HCT116 (cell line): ENCODE measurements around the gene WDFY2. TPM values are rescaled to one million over a fixed set of nuclear protein-coding genes. Genes with fewer than 3 reads are reported as not detected.

Source experiments
- ATAC-seq: fragments of 200-7000 bp; cut with Tn5 transposase; 2 replicates; pipeline ENCODE4 v1.9.1; 2020; ENCODE audit warnings: mild to moderate bottlenecking, moderate library complexity
- BruUV-seq: library from RNA; stranded (reverse); fragments of 400-500 nt; replicated peaks from 2 replicates; lab custom pipeline; 2021; lab: Mats Ljungman, UMichigan
- CTCF ChIA-PET: fragments of 300-600 bp; sonication (Branson Sonifier 250); formaldehyde crosslinking; loops from one replicate; lab custom pipeline; 2021; ENCODE audit warnings: antibody characterized with exemption; lab: Charles Lee
- POLR2A ChIA-PET: fragments of 300-600, 350-600 bp; sonication (Branson Sonifier 250); formaldehyde crosslinking; loops from one replicate; lab custom pipeline; 2021; ENCODE audit warnings: antibody characterized with exemption; lab: Charles Lee
- RAD21 ChIA-PET, 2 experiments: fragments of 300-600 bp; sonication (Branson Sonifier 250); formaldehyde crosslinking; loops; one replicate each; lab custom pipeline; 2023; ENCODE audit warnings: low total read pairs in 2 of 2; ENCODE audit not compliant: uncharacterized antibody in 2 of 2, unreplicated experiment in 2 of 2, low non-redundant PET in 1 of 2; lab: Charles Lee
- DNase-seq: peaks from one replicate; pipeline ENCODE4 v3.0.0-alpha.2; 2010; ENCODE audit warnings: low read depth, low spot score
- H2AFZ ChIP-seq: fragments of 200-600 bp; shearing (Covaris generic), sonication (generic); 2 replicates; pipeline ENCODE4 v1.6.1; 2017; ENCODE audit warnings: low read depth, mixed run types, mixed read lengths, antibody characterized with exemption, low read length; ENCODE audit not compliant: poor library complexity, severe bottlenecking
- H3K27ac ChIP-seq: 2 replicates; pipeline ENCODE4 v1.5.1; 2012; ENCODE audit warnings: low read depth, low read length
- H3K27me3 ChIP-seq: fragments of 200-600 bp; sonication (generic); 2 replicates; pipeline ENCODE4 v1.6.1; 2016; ENCODE audit warnings: mixed run types, low read length, mixed read lengths; ENCODE audit not compliant: insufficient read depth
- H3K36me3 ChIP-seq, 2 experiments: fragments of 200-500 bp in 1 of 2; fragments of 200-600 bp in 1 of 2; sonication (Bioruptor generic) in 1 of 2; sonication (generic) in 1 of 2; 2 replicates each; pipeline versions ENCODE4 v1.5.1 to v1.6.1; 2014 to 2016; ENCODE audit warnings: low read length in 2 of 2, inconsistent platforms in 1 of 2, mixed read lengths in 1 of 2, mixed run types in 1 of 2; ENCODE audit not compliant: insufficient read depth in 2 of 2, control insufficient read depth in 1 of 2
- H3K4me1 ChIP-seq, 2 experiments: fragments of 200-600 bp in 1 of 2; sonication (generic) in 1 of 2; 2 replicates each; pipeline versions ENCODE4 v1.5.1 to v1.6.1; 2012 to 2017; ENCODE audit warnings: low read length in 2 of 2, inconsistent platforms in 1 of 2, mild to moderate bottlenecking in 1 of 2, mixed read lengths in 1 of 2, mixed run types in 1 of 2, moderate library complexity in 1 of 2; ENCODE audit not compliant: insufficient read depth in 2 of 2, control insufficient read depth in 1 of 2
- H3K4me2 ChIP-seq: fragments of 200-600 bp; sonication (generic); 2 replicates; pipeline ENCODE4 v1.6.1; 2017; ENCODE audit warnings: mixed run types, low read length, mixed read lengths
- H3K4me3 ChIP-seq, 2 experiments: fragments of 200-600 bp in 1 of 2; sonication (generic) in 1 of 2; replicated peaks in 1 of 2; 2 replicates each; pipeline ENCODE4 v1.5.1; 2011 to 2016; ENCODE audit warnings: low read length in 2 of 2, control low read depth in 1 of 2, low read depth in 1 of 2, mild to moderate bottlenecking in 1 of 2, mixed read lengths in 1 of 2, mixed run types in 1 of 2
- H3K79me2 ChIP-seq: fragments of 200-600 bp; sonication (generic); 2 replicates; pipeline ENCODE4 v1.6.1; 2017; ENCODE audit warnings: mild to moderate bottlenecking, mixed run types, low read length, moderate library complexity, mixed read lengths; ENCODE audit not compliant: insufficient read depth
- H3K9ac ChIP-seq: fragments of 200-600 bp; sonication (generic); 2 replicates; pipeline ENCODE4 v1.6.1; 2016; ENCODE audit warnings: low read length, mixed read lengths
- H3K9me2 ChIP-seq: fragments of 200-600 bp; sonication (generic), shearing (Covaris generic); 2 replicates; pipeline ENCODE4 v1.6.1; 2017; ENCODE audit warnings: mixed run types, mild to moderate bottlenecking, moderate library complexity; ENCODE audit not compliant: insufficient read depth
- H3K9me3 ChIP-seq, 2 experiments: fragments of 200-500 bp in 1 of 2; fragments of 200-600 bp in 1 of 2; sonication (Bioruptor generic) in 1 of 2; sonication (generic) in 1 of 2; 2 replicates each; pipeline ENCODE4 v1.6.1; 2014 to 2017; ENCODE audit warnings: low read length in 2 of 2, mixed read lengths in 2 of 2, inconsistent platforms in 1 of 2, low read depth in 1 of 2, mild to moderate bottlenecking in 1 of 2, mixed run types in 1 of 2, moderate library complexity in 1 of 2; ENCODE audit not compliant: control insufficient read depth in 1 of 2, insufficient read depth in 1 of 2
- H4K20me1 ChIP-seq: fragments of 200-600 bp; sonication (generic), shearing (Covaris generic); 2 replicates; pipeline ENCODE4 v1.6.1; 2017; ENCODE audit warnings: mixed run types, mild to moderate bottlenecking, moderate library complexity; ENCODE audit not compliant: insufficient read depth
- CBX3 ChIP-seq: IDR thresholded peaks from 2 replicates; pipeline ENCODE4 v1.6.1; 2012; ENCODE audit warnings: low read depth
- EGR1 ChIP-seq: IDR thresholded peaks from 2 replicates; pipeline ENCODE4 v1.6.1; 2012; ENCODE audit warnings: low read depth
- ELF1 ChIP-seq: IDR thresholded peaks from 2 replicates; pipeline ENCODE4 v1.6.1; 2012; ENCODE audit warnings: low read depth, borderline replicate concordance
- EZH2 ChIP-seq: fragments of 200-600 bp; sonication (generic); IDR thresholded peaks from 2 replicates; pipeline ENCODE4 v1.6.1; 2017; ENCODE audit warnings: antibody characterized with exemption, mixed run types
- EZH2phosphoT487 ChIP-seq: fragments of 200-600 bp; IDR thresholded peaks from 2 replicates; pipeline ENCODE4 v1.6.1; 2018; ENCODE audit warnings: antibody characterized with exemption, borderline replicate concordance
- FOSL1 ChIP-seq: IDR thresholded peaks from 2 replicates; pipeline ENCODE4 v1.6.1; 2012; ENCODE audit warnings: low read depth
- JUND ChIP-seq: IDR thresholded peaks from 2 replicates; pipeline ENCODE4 v1.6.1; 2012
- POLR2A ChIP-seq: IDR thresholded peaks from 2 replicates; pipeline ENCODE4 v1.7.0; 2011; ENCODE audit warnings: borderline replicate concordance; ENCODE audit not compliant: insufficient read depth, insufficient read length; ENCODE audit errors: extremely low read depth
- POLR2AphosphoS5 ChIP-seq: IDR thresholded peaks from 2 replicates; pipeline ENCODE4 v1.6.1; 2011; ENCODE audit warnings: mild to moderate bottlenecking, low read depth, low read length, moderate library complexity
- RAD21 ChIP-seq: IDR thresholded peaks from 2 replicates; pipeline ENCODE4 v1.6.1; 2012; ENCODE audit warnings: low read depth, mild to moderate bottlenecking
- SIN3A ChIP-seq: IDR thresholded peaks from 2 replicates; pipeline ENCODE4 v1.6.1; 2012; ENCODE audit warnings: low read depth
- SP1 ChIP-seq: IDR thresholded peaks from 2 replicates; pipeline ENCODE4 v1.6.1; 2012; ENCODE audit warnings: low read depth
- SRF ChIP-seq: IDR thresholded peaks from 2 replicates; pipeline ENCODE4 v1.6.1; 2012; ENCODE audit warnings: low read depth
- TCF7L2 ChIP-seq: IDR thresholded peaks from 2 replicates; pipeline ENCODE4 v1.7.0; 2011; ENCODE audit warnings: borderline replicate concordance, inconsistent platforms; ENCODE audit not compliant: insufficient read depth, insufficient read length; ENCODE audit errors: extremely low read depth
- ZFX ChIP-seq: fragments of 450-650 bp; IDR thresholded peaks from 2 replicates; pipeline ENCODE4 v1.6.1; 2017
- ZNF274 ChIP-seq: fragments of 200-500 bp; sonication (Bioruptor generic); IDR thresholded peaks from 2 replicates; pipeline ENCODE4 v1.6.1; 2014; ENCODE audit warnings: mild to moderate bottlenecking, low read depth, low read length, inconsistent platforms
- intact Hi-C: fragments of 100-400 bp; cut with micrococcal nuclease; formaldehyde crosslinking; loops from 2 replicates; pipeline ENCODE4 v1.10.0; 2022
- total RNA-seq: library from RNA; stranded (reverse); gene quantifications from one replicate; pipeline ENCODE4 v1.2.1, GENCODE V29; 2021; ENCODE audit not compliant: unreplicated experiment
- TF ChIP-seq, protein P1 (sequence below): IDR thresholded peaks from 2 replicates; pipeline ENCODE4 v1.6.1; 2012; ENCODE audit warnings: low read depth
- TF ChIP-seq, protein P2 (sequence below): IDR thresholded peaks from 2 replicates; pipeline ENCODE4 v1.6.1; 2012
- TF ChIP-seq, protein P3 (sequence below), 3 experiments: fragments of 200-600 bp in 1 of 3; sonication (generic) in 1 of 3; IDR thresholded peaks in 2 of 3; conservative IDR thresholded peaks in 1 of 3; 2 replicates each; pipeline ENCODE4 v1.5.1; 2012 to 2017; ENCODE audit warnings: low read depth in 2 of 3, low read length in 2 of 3, antibody characterized with exemption in 1 of 3, borderline replicate concordance in 1 of 3, control low read depth in 1 of 3, mild to moderate bottlenecking in 1 of 3, mixed read lengths in 1 of 3, mixed run types in 1 of 3, moderate library complexity in 1 of 3; ENCODE audit not compliant: insufficient read depth in 1 of 3
- TF ChIP-seq, protein P4 (sequence below): IDR thresholded peaks from 2 replicates; pipeline ENCODE4 v1.6.1; 2011; ENCODE audit warnings: mild to moderate bottlenecking, low read length, moderate library complexity; ENCODE audit not compliant: insufficient replicate concordance; ENCODE audit errors: extremely low read depth

Gene WDFY2
- total RNA-seq, 1 experiment from 2014 or later, result 6.1 TPM

DNA sequence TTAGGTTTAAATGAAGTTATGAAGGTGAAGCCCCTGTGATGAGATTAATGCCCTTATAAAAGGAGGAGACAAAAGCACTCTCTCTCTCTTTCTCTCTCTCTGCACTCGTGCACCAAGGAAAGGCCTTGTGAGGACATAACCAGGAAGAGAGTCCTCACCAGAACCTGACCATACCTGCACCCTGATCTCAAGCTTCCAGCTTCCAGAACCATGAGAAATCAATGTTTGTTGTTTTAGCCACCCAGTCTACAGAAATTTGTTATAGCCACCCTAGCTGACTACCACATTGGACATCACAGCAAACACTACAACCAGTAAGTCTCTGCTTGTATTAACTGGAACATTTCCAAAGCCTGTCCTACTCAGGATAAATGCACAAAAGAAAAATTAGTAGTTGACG, 34.7 kb upstream of the WDFY2 start:
- Histone ChIP-seq H3K4me3 (no peak overlapping the region), H3K4me2 (no peak overlapping the region), H3K36me3 (no peaks in the 10 kb centered on the region), H4K20me1 (no peaks in the 10 kb centered on the region), H3K79me2 (no peaks in the 10 kb centered on the region), H3K4me1 (peaks cover 2 to 8% of the 10 kb centered on the region in 2 experiments; a peak in 2 of 4 replicates), H2AFZ (no peak overlapping the region), H3K27ac (no peak overlapping the region), H3K27me3 (no peaks in the 10 kb centered on the region), H3K9me2 (no peaks in the 10 kb centered on the region), H3K9ac (no peak overlapping the region), H3K9me3 (no peaks in the 10 kb centered on the region)
- CTCF ChIA-PET, result no interaction called here
- DNase-seq (no peak), ATAC-seq (no peak)
- POLR2A ChIA-PET, result no interaction called here
- RAD21 ChIA-PET, result no interaction called here
- TF ChIP-seq ZNF274 (no peak), POLR2A (no peak), CBX3 (no peak), ZFX (no peak), SP1 (no peak), TCF7L2 (no peak), EZH2phosphoT487 (no peak), ELF1 (no peak), FOSL1 (no peak), JUND (no peak), SIN3A (no peak), RAD21 (no peak), EZH2 (no peak), SRF (no peak), EGR1 (no peak), POLR2AphosphoS5 (no peak)
- TF ChIP-seq, protein P1, sequence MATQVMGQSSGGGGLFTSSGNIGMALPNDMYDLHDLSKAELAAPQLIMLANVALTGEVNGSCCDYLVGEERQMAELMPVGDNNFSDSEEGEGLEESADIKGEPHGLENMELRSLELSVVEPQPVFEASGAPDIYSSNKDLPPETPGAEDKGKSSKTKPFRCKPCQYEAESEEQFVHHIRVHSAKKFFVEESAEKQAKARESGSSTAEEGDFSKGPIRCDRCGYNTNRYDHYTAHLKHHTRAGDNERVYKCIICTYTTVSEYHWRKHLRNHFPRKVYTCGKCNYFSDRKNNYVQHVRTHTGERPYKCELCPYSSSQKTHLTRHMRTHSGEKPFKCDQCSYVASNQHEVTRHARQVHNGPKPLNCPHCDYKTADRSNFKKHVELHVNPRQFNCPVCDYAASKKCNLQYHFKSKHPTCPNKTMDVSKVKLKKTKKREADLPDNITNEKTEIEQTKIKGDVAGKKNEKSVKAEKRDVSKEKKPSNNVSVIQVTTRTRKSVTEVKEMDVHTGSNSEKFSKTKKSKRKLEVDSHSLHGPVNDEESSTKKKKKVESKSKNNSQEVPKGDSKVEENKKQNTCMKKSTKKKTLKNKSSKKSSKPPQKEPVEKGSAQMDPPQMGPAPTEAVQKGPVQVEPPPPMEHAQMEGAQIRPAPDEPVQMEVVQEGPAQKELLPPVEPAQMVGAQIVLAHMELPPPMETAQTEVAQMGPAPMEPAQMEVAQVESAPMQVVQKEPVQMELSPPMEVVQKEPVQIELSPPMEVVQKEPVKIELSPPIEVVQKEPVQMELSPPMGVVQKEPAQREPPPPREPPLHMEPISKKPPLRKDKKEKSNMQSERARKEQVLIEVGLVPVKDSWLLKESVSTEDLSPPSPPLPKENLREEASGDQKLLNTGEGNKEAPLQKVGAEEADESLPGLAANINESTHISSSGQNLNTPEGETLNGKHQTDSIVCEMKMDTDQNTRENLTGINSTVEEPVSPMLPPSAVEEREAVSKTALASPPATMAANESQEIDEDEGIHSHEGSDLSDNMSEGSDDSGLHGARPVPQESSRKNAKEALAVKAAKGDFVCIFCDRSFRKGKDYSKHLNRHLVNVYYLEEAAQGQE, result no peak
- TF ChIP-seq, protein P2, sequence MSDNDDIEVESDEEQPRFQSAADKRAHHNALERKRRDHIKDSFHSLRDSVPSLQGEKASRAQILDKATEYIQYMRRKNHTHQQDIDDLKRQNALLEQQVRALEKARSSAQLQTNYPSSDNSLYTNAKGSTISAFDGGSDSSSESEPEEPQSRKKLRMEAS, result no peak
- TF ChIP-seq, protein P3, sequence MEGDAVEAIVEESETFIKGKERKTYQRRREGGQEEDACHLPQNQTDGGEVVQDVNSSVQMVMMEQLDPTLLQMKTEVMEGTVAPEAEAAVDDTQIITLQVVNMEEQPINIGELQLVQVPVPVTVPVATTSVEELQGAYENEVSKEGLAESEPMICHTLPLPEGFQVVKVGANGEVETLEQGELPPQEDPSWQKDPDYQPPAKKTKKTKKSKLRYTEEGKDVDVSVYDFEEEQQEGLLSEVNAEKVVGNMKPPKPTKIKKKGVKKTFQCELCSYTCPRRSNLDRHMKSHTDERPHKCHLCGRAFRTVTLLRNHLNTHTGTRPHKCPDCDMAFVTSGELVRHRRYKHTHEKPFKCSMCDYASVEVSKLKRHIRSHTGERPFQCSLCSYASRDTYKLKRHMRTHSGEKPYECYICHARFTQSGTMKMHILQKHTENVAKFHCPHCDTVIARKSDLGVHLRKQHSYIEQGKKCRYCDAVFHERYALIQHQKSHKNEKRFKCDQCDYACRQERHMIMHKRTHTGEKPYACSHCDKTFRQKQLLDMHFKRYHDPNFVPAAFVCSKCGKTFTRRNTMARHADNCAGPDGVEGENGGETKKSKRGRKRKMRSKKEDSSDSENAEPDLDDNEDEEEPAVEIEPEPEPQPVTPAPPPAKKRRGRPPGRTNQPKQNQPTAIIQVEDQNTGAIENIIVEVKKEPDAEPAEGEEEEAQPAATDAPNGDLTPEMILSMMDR (IDR thresholded peaks at IDR 0.05 in 2 of 3, conservative IDR thresholded peaks at IDR 0.05 in 1 of 3; ENCODE audit: borderline replicate concordance in 1 of 3, insufficient read depth in 1 of 3, low read depth in 2 of 3, low read length in 2 of 3), result no peak
- TF ChIP-seq, protein P4, sequence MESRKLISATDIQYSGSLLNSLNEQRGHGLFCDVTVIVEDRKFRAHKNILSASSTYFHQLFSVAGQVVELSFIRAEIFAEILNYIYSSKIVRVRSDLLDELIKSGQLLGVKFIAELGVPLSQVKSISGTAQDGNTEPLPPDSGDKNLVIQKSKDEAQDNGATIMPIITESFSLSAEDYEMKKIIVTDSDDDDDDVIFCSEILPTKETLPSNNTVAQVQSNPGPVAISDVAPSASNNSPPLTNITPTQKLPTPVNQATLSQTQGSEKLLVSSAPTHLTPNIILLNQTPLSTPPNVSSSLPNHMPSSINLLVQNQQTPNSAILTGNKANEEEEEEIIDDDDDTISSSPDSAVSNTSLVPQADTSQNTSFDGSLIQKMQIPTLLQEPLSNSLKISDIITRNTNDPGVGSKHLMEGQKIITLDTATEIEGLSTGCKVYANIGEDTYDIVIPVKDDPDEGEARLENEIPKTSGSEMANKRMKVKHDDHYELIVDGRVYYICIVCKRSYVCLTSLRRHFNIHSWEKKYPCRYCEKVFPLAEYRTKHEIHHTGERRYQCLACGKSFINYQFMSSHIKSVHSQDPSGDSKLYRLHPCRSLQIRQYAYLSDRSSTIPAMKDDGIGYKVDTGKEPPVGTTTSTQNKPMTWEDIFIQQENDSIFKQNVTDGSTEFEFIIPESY, result no peak
- intact Hi-C loops, result no loop called here
- BruUV-seq, result no TSS peak
